IMR-90 (cell line): ENCODE measurements around the gene SLC19A2. TPM values are rescaled to one million over a fixed set of nuclear protein-coding genes. Genes with fewer than 3 reads are reported as not detected.
A peak's percentile ranks its signal among the peaks of the same experiment; 100 is the strongest.

Experiments
- ATAC-seq: fragments of 200-7000 bp; cut with Tn5 transposase; 2 replicates; pipeline ENCODE4 v1.9.1; 2020; ENCODE audit warnings: low read depth, mild to moderate bottlenecking, moderate library complexity
- BruUV-seq: library from RNA; stranded (reverse); fragments of 400-500 nt; replicated peaks from 2 replicates; lab custom pipeline; 2021; lab: Mats Ljungman, UMichigan
- CTCF ChIA-PET: fragments of 300-600 bp; formaldehyde crosslinking; extraction: SDS; loops from one replicate; lab custom pipeline; 2021; ENCODE audit warnings: antibody characterized with exemption; lab: Yijun Ruan, JAX
- POLR2A ChIA-PET: fragments of 300-600 bp; sonication (Branson Sonifier 250); formaldehyde crosslinking; loops from one replicate; lab custom pipeline; 2022; ENCODE audit warnings: antibody characterized with exemption; ENCODE audit not compliant: unreplicated experiment; lab: Charles Lee
- DNase-seq: peaks from one replicate; pipeline ENCODE4 v3.0.0; 2013
- H2AFZ ChIP-seq: replicated peaks from 2 replicates; pipeline ENCODE3; 2013; ENCODE audit warnings: low read length, mild to moderate bottlenecking; ENCODE audit not compliant: poor library complexity
- H2AK5ac ChIP-seq: 2 replicates; pipeline ENCODE4 v1.6.1; 2013; ENCODE audit warnings: low read depth, low read length, inconsistent platforms
- H2AK9ac ChIP-seq: replicated peaks from 2 replicates; pipeline ENCODE3; 2013; ENCODE audit warnings: mild to moderate bottlenecking, low read depth, low read length, moderate library complexity; ENCODE audit not compliant: poor library complexity
- H2BK120ac ChIP-seq: 2 replicates; pipeline ENCODE4 v1.6.1; 2013; ENCODE audit warnings: low read depth, low read length, inconsistent platforms
- H2BK15ac ChIP-seq: 3 replicates; pipeline ENCODE4 v1.6.1; 2013; ENCODE audit warnings: low read depth, low read length, inconsistent platforms
- H2BK20ac ChIP-seq: 2 replicates; pipeline ENCODE4 v1.6.1; 2013; ENCODE audit warnings: low read depth, mild to moderate bottlenecking, inconsistent platforms, low read length, moderate library complexity
- H2BK5ac ChIP-seq: 2 replicates; pipeline ENCODE4 v1.6.1; 2013; ENCODE audit warnings: mild to moderate bottlenecking, low read depth, low read length, inconsistent platforms; ENCODE audit not compliant: poor library complexity, severe bottlenecking
- H3K14ac ChIP-seq: replicated peaks from 2 replicates; pipeline ENCODE4 v1.6.1; 2013; ENCODE audit warnings: low read depth, low read length, inconsistent platforms
- H3K18ac ChIP-seq: 2 replicates; pipeline ENCODE4 v1.6.1; 2013; ENCODE audit warnings: low read depth, low read length, control low read depth
- H3K23ac ChIP-seq: 2 replicates; pipeline ENCODE4 v1.6.1; 2013; ENCODE audit warnings: low read depth, low read length, inconsistent platforms
- H3K27ac ChIP-seq: 2 replicates; pipeline ENCODE4 v1.5.1; 2013; ENCODE audit warnings: mild to moderate bottlenecking, control low read depth, low read length; ENCODE audit not compliant: insufficient read depth
- H3K27me3 ChIP-seq: 2 replicates; pipeline ENCODE4 v1.6.1; 2013; ENCODE audit warnings: low read length; ENCODE audit not compliant: control insufficient read depth, insufficient read depth
- H3K36me3 ChIP-seq: 2 replicates; pipeline ENCODE4 v1.6.1; 2013; ENCODE audit warnings: low read length, mixed read lengths; ENCODE audit not compliant: control insufficient read depth, insufficient read depth
- H3K4ac ChIP-seq: 2 replicates; pipeline ENCODE4 v1.6.1; 2013; ENCODE audit warnings: low read depth, low read length, inconsistent platforms
- H3K4me1 ChIP-seq: 2 replicates; pipeline ENCODE4 v1.6.1; 2013; ENCODE audit warnings: low read length, mixed read lengths; ENCODE audit not compliant: control insufficient read depth, insufficient read depth
- H3K4me2 ChIP-seq: 2 replicates; pipeline ENCODE4 v1.6.1; 2013; ENCODE audit warnings: low read depth, mild to moderate bottlenecking, control low read depth, low read length, moderate library complexity
- H3K4me3 ChIP-seq: 2 replicates; pipeline ENCODE4 v1.5.1; 2013; ENCODE audit warnings: low read depth, mild to moderate bottlenecking, control low read depth, low read length, moderate library complexity; ENCODE audit not compliant: insufficient read depth
- H3K56ac ChIP-seq: 2 replicates; pipeline ENCODE4 v1.6.1; 2013; ENCODE audit warnings: low read length, inconsistent platforms; ENCODE audit not compliant: insufficient read depth; ENCODE audit errors: extremely low read depth
- H3K79me1 ChIP-seq, 2 experiments: 2 replicates each; pipeline ENCODE4 v1.6.1; 2013; ENCODE audit warnings: low read length in 2 of 2, inconsistent platforms in 1 of 2, low read depth in 1 of 2
- H3K9ac ChIP-seq: 2 replicates; pipeline ENCODE4 v1.6.1; 2013; ENCODE audit warnings: low read depth, low read length, control low read depth
- H3K9me1 ChIP-seq: 2 replicates; pipeline ENCODE4 v1.6.1; 2013; ENCODE audit warnings: low read length, inconsistent platforms; ENCODE audit not compliant: insufficient read depth
- H3K9me3 ChIP-seq: 2 replicates; pipeline ENCODE4 v1.6.1; 2013; ENCODE audit warnings: low read length; ENCODE audit not compliant: control insufficient read depth, insufficient read depth
- H4K20me1 ChIP-seq: 2 replicates; pipeline ENCODE4 v1.6.1; 2013; ENCODE audit warnings: low read length, inconsistent platforms; ENCODE audit not compliant: insufficient read depth
- H4K5ac ChIP-seq: 2 replicates; pipeline ENCODE4 v1.6.1; 2013; ENCODE audit warnings: mild to moderate bottlenecking, low read depth, low read length, control low read depth
- H4K8ac ChIP-seq, 2 experiments: 2 replicates each; pipeline ENCODE4 v1.6.1; 2013; ENCODE audit warnings: low read depth in 2 of 2, low read length in 2 of 2, control low read depth in 1 of 2, inconsistent platforms in 1 of 2
- H4K91ac ChIP-seq: 2 replicates; pipeline ENCODE4 v1.6.1; 2013; ENCODE audit warnings: low read depth, low read length, inconsistent platforms; ENCODE audit not compliant: insufficient read depth
- CEBPB ChIP-seq: IDR thresholded peaks from 2 replicates; pipeline ENCODE4 v1.6.1; 2012; ENCODE audit warnings: low read depth, low read length, improper control_type of control experiment
- MAFK ChIP-seq: IDR thresholded peaks from 2 replicates; pipeline ENCODE4 v1.6.1; 2012; ENCODE audit warnings: low read depth, low read length, improper control_type of control experiment
- WGBS, 2 experiments: methylation state at CpG; one replicate each; pipeline versions ENCODE4 v1.1.5 to v1.1.7; 2013; ENCODE audit warnings: missing lambda C conversion rate in 2 of 2; ENCODE audit not compliant: insufficient read length in 1 of 2; ENCODE audit errors: extremely low coverage in 2 of 2; 5-methylcytosine and 5-hydroxymethylcytosine counted together
- dilution Hi-C: fragments of 300-500 bp; cut with HindIII; formaldehyde crosslinking; loops from one replicate; pipeline ENCODE4 v1.14.3; 2018; ENCODE audit warnings: low sequenced_read_pairs; ENCODE audit not compliant: unreplicated experiment
- in situ Hi-C: fragments of 300-500 bp; cut with MboI; formaldehyde crosslinking; loops from 3 replicates; pipeline ENCODE4 v1.14.3; 2019; ENCODE audit warnings: low sequenced_read_pairs, inconsistent platforms, mixed read lengths
- intact Hi-C: fragments of 100-400 bp; cut with micrococcal nuclease; formaldehyde crosslinking; loops from 2 replicates; pipeline ENCODE4 v1.10.0; 2022
- polyA plus RNA-seq, 3 experiments: library from polyadenylated mRNA; depleted of rRNA; stranded (reverse); fragments of >200 nt; gene quantifications; 2 replicates each; pipeline ENCODE4 v1.2.3, GENCODE V29; 2012; ENCODE audit warnings: low replicate concordance in 1 of 3
- total RNA-seq: library from RNA; depleted of rRNA; stranded (reverse); fragments of >200 nt; gene quantifications from 2 replicates; pipeline ENCODE4 v1.2.3, GENCODE V29; 2012

Gene SLC19A2
- total and polyA plus RNA-seq, 2 of the 4 experiments (the other 2 are of a cell fraction), result 3.6 to 5.2 TPM

DNA sequence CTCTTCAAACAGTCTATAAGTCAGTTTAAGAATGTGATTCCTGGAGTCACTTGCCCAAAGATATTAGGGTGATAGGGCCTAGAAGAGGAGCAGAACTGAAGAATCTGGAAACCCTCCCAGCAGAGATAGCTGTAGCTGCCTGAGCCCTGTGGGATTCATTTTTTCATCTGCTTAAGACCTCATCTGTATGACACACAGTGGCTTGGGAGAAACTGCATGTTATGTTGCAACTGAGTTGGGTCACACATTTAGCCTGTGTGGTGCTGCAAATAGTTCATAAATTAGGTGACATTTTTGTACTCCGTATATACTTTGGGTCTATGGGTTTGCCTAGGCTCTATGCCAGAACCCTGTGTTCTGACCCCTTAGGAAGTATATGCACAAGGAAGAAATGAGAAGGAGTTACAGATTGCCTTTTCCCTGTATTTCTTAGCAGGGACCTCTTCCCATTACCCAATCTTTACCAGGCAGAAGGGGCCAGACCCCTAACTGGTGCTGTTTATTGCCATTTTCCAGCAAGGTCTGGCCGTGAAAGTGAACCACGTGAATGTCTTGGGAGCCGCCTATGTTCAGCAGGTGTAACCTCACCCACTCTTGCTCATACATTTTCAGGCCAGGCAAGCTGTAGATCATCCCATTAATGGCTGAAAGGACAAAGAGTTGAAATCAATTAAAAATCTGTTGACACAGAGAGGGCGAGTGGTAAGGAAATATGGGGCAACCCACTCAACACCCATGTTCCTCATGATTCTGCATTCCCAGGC is 41.9 kb upstream of the SLC19A2 start:
- no peak overlapping the region for H4K91ac ChIP-seq
- no peak overlapping the region for H3K27ac ChIP-seq
- H3K9me3 ChIP-seq, result no peaks in the 10 kb centered on the region
- dilution Hi-C loops, result no loop called here
- no CpG with 5 or more reads among the region's 5 CpGs for WGBS, 2 experiments
- H3K4ac ChIP-seq, result no peak overlapping the region
- ChIA-PET POLR2A (no interaction called here), CTCF (no interaction called here)
- no TSS peak for BruUV-seq
- H2BK5ac ChIP-seq, result no peak overlapping the region
- H2BK120ac ChIP-seq, result no peak overlapping the region
- no peak overlapping the region for H3K23ac ChIP-seq
- ATAC-seq, result peak; percentile 21; the same call in 1 of the 2 replicates
- H2BK20ac ChIP-seq, result no peak overlapping the region
- H4K8ac ChIP-seq, result no peak overlapping the region
- H3K14ac ChIP-seq, result no peak overlapping the region
- H3K56ac ChIP-seq, result no peak overlapping the region
- in situ Hi-C loops, result no loop called here
- no peak overlapping the region for H2AK5ac ChIP-seq
- H2AFZ ChIP-seq, result no peak overlapping the region
- DNase-seq, result peak; percentile 12
- no peak overlapping the region for H3K4me2 ChIP-seq
- no peak overlapping the region for H2BK15ac ChIP-seq
- H3K9me1 ChIP-seq, result no peaks in the 10 kb centered on the region
- H3K27me3 ChIP-seq, result peaks cover 3% of the 10 kb centered on the region; the same call in 1 of the 2 replicates
- no peaks in the 10 kb centered on the region for H3K36me3 ChIP-seq
- no peaks in the 10 kb centered on the region for H4K20me1 ChIP-seq
- no peak overlapping the region for H3K9ac ChIP-seq
- no peak overlapping the region for H3K4me3 ChIP-seq
- intact Hi-C loops, result no loop called here
- H3K79me1 ChIP-seq, result no peaks in the 10 kb centered on the region
- TF ChIP-seq MAFK (no peak), CEBPB (peak; percentile 25; the same call in 1 of the 2 replicates)
- no peak overlapping the region for H3K18ac ChIP-seq
- H2AK9ac ChIP-seq, result no peak overlapping the region
- H4K5ac ChIP-seq, result no peak overlapping the region
- H3K4me1 ChIP-seq, result no peaks in the 10 kb centered on the region
